HEK293 (cell line): ENCODE data around the gene P2RX1.

Source experiments
- CTCF ChIA-PET: fragments of 350-600 bp; formaldehyde crosslinking; extraction: SDS; loops from one replicate; lab custom pipeline; 2021; ENCODE audit warnings: antibody characterized with exemption; lab: Yijun Ruan, JAX
- POLR2A ChIA-PET: fragments of 300-600 bp; formaldehyde crosslinking; extraction: SDS; loops from one replicate; lab custom pipeline; 2020; ENCODE audit warnings: antibody characterized with exemption, inconsistent platforms; lab: Yijun Ruan, JAX
- H3K27ac ChIP-seq: fragments of 200-500 bp; sonication (Bioruptor generic); 2 replicates; pipeline ENCODE4 v1.5.1; 2014; ENCODE audit warnings: low read depth, low read length, control low read depth, inconsistent platforms; ENCODE audit errors: extremely low read depth
- H3K36me3 ChIP-seq, 2 experiments: fragments of 200-500 bp in 1 of 2; sonication (Bioruptor generic) in 1 of 2; 1 replicate in 1 of 2; 2 replicates in 1 of 2; pipeline ENCODE4 v1.5.1; 2014 to 2017; ENCODE audit warnings: inconsistent platforms in 2 of 2, low read length in 2 of 2; ENCODE audit not compliant: control insufficient read depth in 2 of 2, insufficient read depth in 1 of 2
- H3K4me1 ChIP-seq: fragments of 200-500 bp; sonication (Bioruptor generic); 2 replicates; pipeline ENCODE4 v1.5.1; 2014; ENCODE audit warnings: mild to moderate bottlenecking, low read length, inconsistent platforms; ENCODE audit not compliant: control insufficient read depth, insufficient read depth
- H3K4me3 ChIP-seq: 2 replicates; pipeline ENCODE4 v1.5.1; 2011; ENCODE audit warnings: low read depth, mild to moderate bottlenecking, control low read depth, low read length, moderate library complexity
- H3K9me3 ChIP-seq: fragments of 200-500 bp; sonication (Bioruptor generic); 2 replicates; pipeline ENCODE4 v1.5.1; 2014; ENCODE audit warnings: low read depth, low read length, inconsistent platforms; ENCODE audit not compliant: control insufficient read depth, insufficient read depth
- HIC1 ChIP-seq: fragments of 450-650 bp; formaldehyde crosslinking; IDR thresholded peaks from 2 replicates; pipeline ENCODE4 v1.5.1; 2016; ENCODE audit warnings: missing biosample characterization, missing genetic modification characterization
- INSM2 ChIP-seq: fragments of 450-650 bp; formaldehyde crosslinking; IDR thresholded peaks from 2 replicates; pipeline ENCODE4 v1.5.1; 2016; ENCODE audit warnings: missing biosample characterization, missing genetic modification characterization
- PRDM6 ChIP-seq: fragments of 450-650 bp; formaldehyde crosslinking; IDR thresholded peaks from 2 replicates; pipeline ENCODE4 v1.5.1; 2017; ENCODE audit warnings: missing biosample characterization, missing genetic modification characterization
- WT1 ChIP-seq: fragments of 450-650 bp; formaldehyde crosslinking; IDR thresholded peaks from 2 replicates; pipeline ENCODE4 v1.5.1; 2016; ENCODE audit warnings: missing biosample characterization, missing genetic modification characterization
- YY2 ChIP-seq: fragments of 450-650 bp; formaldehyde crosslinking; IDR thresholded peaks from 2 replicates; pipeline ENCODE4 v1.5.1; 2016; ENCODE audit warnings: missing biosample characterization, missing genetic modification characterization
- ZBTB10 ChIP-seq: fragments of 450-650 bp; formaldehyde crosslinking; IDR thresholded peaks from 2 replicates; pipeline ENCODE4 v1.5.1; 2016; ENCODE audit warnings: missing biosample characterization, missing genetic modification characterization
- ZBTB20 ChIP-seq: fragments of 450-650 bp; formaldehyde crosslinking; IDR thresholded peaks from 2 replicates; pipeline ENCODE4 v1.5.1; 2016; ENCODE audit warnings: missing biosample characterization, missing genetic modification characterization
- ZBTB49 ChIP-seq: fragments of 450-650 bp; formaldehyde crosslinking; IDR thresholded peaks from 2 replicates; pipeline ENCODE4 v1.5.1; 2016; ENCODE audit warnings: missing biosample characterization, missing genetic modification characterization, low read depth
- ZBTB8A ChIP-seq: fragments of 450-650 bp; formaldehyde crosslinking; IDR thresholded peaks from 2 replicates; pipeline ENCODE4 v1.5.1; 2016; ENCODE audit warnings: missing biosample characterization, missing genetic modification characterization
- ZFP3 ChIP-seq: fragments of 450-650 bp; formaldehyde crosslinking; IDR thresholded peaks from 2 replicates; pipeline ENCODE4 v1.5.1; 2016; ENCODE audit warnings: low read depth, missing biosample characterization, missing genetic modification characterization
- ZNF121 ChIP-seq: fragments of 450-650 bp; formaldehyde crosslinking; IDR thresholded peaks from 2 replicates; pipeline ENCODE4 v1.5.1; 2016; ENCODE audit warnings: missing biosample characterization, missing genetic modification characterization
- ZNF175 ChIP-seq: fragments of 450-650 bp; formaldehyde crosslinking; IDR thresholded peaks from 2 replicates; pipeline ENCODE4 v1.5.1; 2016; ENCODE audit warnings: missing biosample characterization, missing genetic modification characterization
- ZNF202 ChIP-seq: fragments of 450-650 bp; formaldehyde crosslinking; IDR thresholded peaks from 2 replicates; pipeline ENCODE4 v1.5.1; 2016; ENCODE audit warnings: missing biosample characterization, missing genetic modification characterization, borderline replicate concordance
- ZNF211 ChIP-seq: fragments of 450-650 bp; formaldehyde crosslinking; IDR thresholded peaks from 2 replicates; pipeline ENCODE4 v1.5.1; 2016; ENCODE audit warnings: low read depth, missing biosample characterization, missing genetic modification characterization
- ZNF341 ChIP-seq: fragments of 450-650 bp; formaldehyde crosslinking; IDR thresholded peaks from 2 replicates; pipeline ENCODE4; 2016; ENCODE audit warnings: low read depth, missing biosample characterization, missing genetic modification characterization
- ZNF423 ChIP-seq: fragments of 450-650 bp; formaldehyde crosslinking; IDR thresholded peaks from 2 replicates; pipeline ENCODE4 v1.5.1; 2016; ENCODE audit warnings: missing biosample characterization, missing genetic modification characterization
- ZNF558 ChIP-seq: fragments of 450-650 bp; formaldehyde crosslinking; IDR thresholded peaks from 2 replicates; pipeline ENCODE4 v1.5.1; 2016; ENCODE audit warnings: missing biosample characterization, missing genetic modification characterization
- ZNF639 ChIP-seq: fragments of 450-650 bp; formaldehyde crosslinking; IDR thresholded peaks from 2 replicates; pipeline ENCODE4 v1.5.1; 2016; ENCODE audit warnings: missing biosample characterization, missing genetic modification characterization

The P2RX1 gene

GRCh38 chr17:3897731-3898130 lies 18.5 kb downstream of the P2RX1 start:
- H3K9me3 ChIP-seq, result no peaks in the 10 kb centered on the region
- POLR2A ChIA-PET, result no interaction called here
- peaks cover 5% of the 10 kb centered on the region for H3K4me1 ChIP-seq
- TF ChIP-seq ZBTB8A (tag by site-specific recombination), result no peak
- TF ChIP-seq INSM2, result no peak
- TF ChIP-seq HIC1, result no peak
- TF ChIP-seq PRDM6 (tag by site-specific recombination), result no peak
- no peak for TF ChIP-seq ZNF202
- TF ChIP-seq ZFP3 (tag by site-specific recombination), result no peak
- TF ChIP-seq YY2, result no peak
- TF ChIP-seq ZNF175 (tag by site-specific recombination), result no peak
- TF ChIP-seq WT1 (tag by site-specific recombination), result no peak
- no peak for TF ChIP-seq ZNF639
- no peak for TF ChIP-seq ZNF121 (tag by site-specific recombination)
- no peak for TF ChIP-seq ZNF423 (tag by site-specific recombination)
- TF ChIP-seq ZBTB10 (tag by site-specific recombination), result no peak
- TF ChIP-seq ZNF341 (tag by site-specific recombination), result no peak
- TF ChIP-seq ZNF211, result no peak
- TF ChIP-seq ZBTB20 (tag by site-specific recombination), result no peak
- no peak for TF ChIP-seq ZBTB49 (tag by site-specific recombination)
- no peak for TF ChIP-seq ZNF558 (tag by site-specific recombination)
- TF ChIP-seq, all 188 proteins: peak for 0
- CTCF ChIA-PET, result interaction anchor here (0.5 to 2.6 kb wide), 5 partner anchors 16 to 939 kb away, joined by 4 to 20 read pairs (median 5); no protein-coding TSS in a partner anchor
- no peak overlapping the region for H3K4me3 ChIP-seq
- no peaks in the 10 kb centered on the region for H3K36me3 ChIP-seq
- no peak overlapping the region for H3K27ac ChIP-seq
